OCI-LY1 (cell line): ENCODE results near the gene SEC11A.

Source experiments
- H2AFZ ChIP-seq: fragments of 200-600 bp; sonication (generic), shearing (Covaris generic); 2 replicates; pipeline ENCODE4 v1.6.0; 2014; ENCODE audit warnings: antibody characterized with exemption, mild to moderate bottlenecking, low read length
- H3F3A ChIP-seq: fragments of 200-600 bp; sonication (generic), shearing (Covaris generic); 2 replicates; pipeline ENCODE4 v1.6.0; 2014; ENCODE audit warnings: mild to moderate bottlenecking, antibody characterized with exemption, low read length, moderate library complexity; ENCODE audit not compliant: insufficient read depth
- H3K27ac ChIP-seq: fragments of 200-600 bp; sonication (generic); 2 replicates; pipeline ENCODE4 v1.5.1; 2014; ENCODE audit warnings: low read length, mixed run types, mild to moderate bottlenecking, low read depth; ENCODE audit not compliant: poor library complexity, severe bottlenecking
- H3K27me3 ChIP-seq: fragments of 200-600 bp; sonication (generic); 2 replicates; pipeline ENCODE4 v1.6.0; 2014; ENCODE audit warnings: antibody characterized with exemption, mild to moderate bottlenecking, low read length, moderate library complexity; ENCODE audit not compliant: insufficient read depth
- H3K36me3 ChIP-seq: fragments of 200-600 bp; sonication (generic); 2 replicates; pipeline ENCODE4 v1.6.1; 2014; ENCODE audit warnings: mild to moderate bottlenecking, antibody characterized with exemption, low read length, moderate library complexity, mixed read lengths; ENCODE audit not compliant: insufficient read depth
- H3K4me1 ChIP-seq: fragments of 200-600 bp; sonication (generic); 2 replicates; pipeline ENCODE4 v1.5.1; 2014; ENCODE audit warnings: mild to moderate bottlenecking, low read length, moderate library complexity; ENCODE audit not compliant: insufficient read depth, severe bottlenecking
- H3K4me2 ChIP-seq: fragments of 200-600 bp; sonication (generic), shearing (Covaris generic); 2 replicates; pipeline ENCODE4 v1.6.1; 2014; ENCODE audit warnings: low read length
- H3K4me3 ChIP-seq: fragments of 200-600 bp; sonication (generic); 2 replicates; pipeline ENCODE4 v1.5.1; 2014; ENCODE audit warnings: low read length, low read depth, mild to moderate bottlenecking, mixed read lengths; ENCODE audit not compliant: poor library complexity, severe bottlenecking
- H3K79me2 ChIP-seq: fragments of 200-600 bp; shearing (Covaris generic); 2 replicates; pipeline ENCODE4 v1.6.1; 2016; ENCODE audit warnings: mixed run types, low read length, mixed read lengths; ENCODE audit not compliant: insufficient read depth
- H3K9ac ChIP-seq: fragments of 200-600 bp; sonication (generic), shearing (Covaris generic); 2 replicates; pipeline ENCODE4 v1.6.1; 2014; ENCODE audit warnings: mild to moderate bottlenecking, low read length, mixed read lengths
- H3K9me2 ChIP-seq: fragments of 200-600 bp; sonication (generic), shearing (Covaris generic); 2 replicates; pipeline ENCODE4 v1.6.1; 2014; ENCODE audit warnings: low read depth, mild to moderate bottlenecking, low read length, mixed read lengths
- H3K9me3 ChIP-seq: fragments of 200-600 bp; shearing (Covaris generic); 2 replicates; pipeline ENCODE4 v1.6.1; 2014; ENCODE audit warnings: low read length, mixed read lengths
- H4K20me1 ChIP-seq: fragments of 200-600 bp; sonication (generic), shearing (Covaris generic); 2 replicates; pipeline ENCODE4 v1.6.0; 2016; ENCODE audit warnings: mild to moderate bottlenecking, low read length; ENCODE audit not compliant: insufficient read depth
- CTCF ChIP-seq: fragments of 200-600 bp; sonication (generic), shearing (Covaris generic); IDR thresholded peaks from 2 replicates; pipeline ENCODE4 v1.5.1; 2017; ENCODE audit warnings: mild to moderate bottlenecking, antibody characterized with exemption, low read length, moderate library complexity, mixed read lengths
- EZH2 ChIP-seq: fragments of 200-600 bp; sonication (generic), shearing (Covaris generic); IDR thresholded peaks from 2 replicates; pipeline ENCODE4 v1.8.0; 2017; ENCODE audit warnings: borderline replicate concordance, mixed run types, mild to moderate bottlenecking, antibody characterized with exemption, low read length, moderate library complexity, mixed read lengths

Gene SEC11A

GRCh38 chr15:84727429-84727828 lies 11.5 kb upstream of the SEC11A start:
- peaks cover 20% of the 10 kb centered on the region for H3K4me1 ChIP-seq
- H4K20me1 ChIP-seq = no peaks in the 10 kb centered on the region
- H3K9me3 ChIP-seq = no peaks in the 10 kb centered on the region
- no peak overlapping the region for H3K9ac ChIP-seq
- H2AFZ ChIP-seq = no peak overlapping the region
- no peaks in the 10 kb centered on the region for H3K79me2 ChIP-seq
- H3F3A ChIP-seq = no peaks in the 10 kb centered on the region
- no peaks in the 10 kb centered on the region for H3K36me3 ChIP-seq
- H3K27ac ChIP-seq = no peak overlapping the region
- TF ChIP-seq CTCF = no peak
- TF ChIP-seq EZH2 = no peak
- no peaks in the 10 kb centered on the region for H3K27me3 ChIP-seq
- H3K9me2 ChIP-seq = no peaks in the 10 kb centered on the region
- no peak overlapping the region for H3K4me2 ChIP-seq
- no peak overlapping the region for H3K4me3 ChIP-seq

- Histone ChIP-seq H3K36me3 (no peaks in the 10 kb centered on the region), H4K20me1 (no peaks in the 10 kb centered on the region), H3K27ac (peak overlapping the region; percentile 68), H3K9ac (no peak overlapping the region), H2AFZ (no peak overlapping the region), H3K4me2 (no peak overlapping the region), H3K27me3 (no peaks in the 10 kb centered on the region), H3K4me3 (no peak overlapping the region), H3K4me1 (peaks cover 28% of the 10 kb centered on the region), H3F3A (no peaks in the 10 kb centered on the region), H3K79me2 (no peaks in the 10 kb centered on the region), H3K9me2 (no peaks in the 10 kb centered on the region), H3K9me3 (no peaks in the 10 kb centered on the region)
- TF ChIP-seq EZH2 (no peak), CTCF (no peak)
These were observed 9.1 kb upstream of the SEC11A start for GRCh38 chr15:84725001-84725491.

GRCh38 chr15:84722628-84723027 lies 6.7 kb upstream of the SEC11A start:
- Histone ChIP-seq H3K9me2 (no peaks in the 10 kb centered on the region), H3K4me1 (peaks cover 17% of the 10 kb centered on the region), H3K36me3 (no peaks in the 10 kb centered on the region), H3F3A (no peaks in the 10 kb centered on the region), H3K9ac (no peak overlapping the region), H3K9me3 (no peaks in the 10 kb centered on the region), H3K4me3 (no peak overlapping the region), H2AFZ (no peak overlapping the region), H3K27me3 (no peaks in the 10 kb centered on the region), H3K4me2 (no peak overlapping the region), H3K27ac (no peak overlapping the region), H4K20me1 (no peaks in the 10 kb centered on the region), H3K79me2 (no peaks in the 10 kb centered on the region)
- no peak for TF ChIP-seq EZH2
- no peak for TF ChIP-seq CTCF
